Neural cell (in vitro differentiated cells): ENCODE data around the gene SURF2. TPM values are rescaled to one million over a fixed set of nuclear protein-coding genes. Genes with fewer than 3 reads are reported as not detected.

ENCODE experiments used
- H2AFZ ChIP-seq: fragments of 200-600, 300-800 bp; sonication (generic), shearing (Covaris generic); 2 replicates; pipeline ENCODE4 v1.6.0; 2014; ENCODE audit warnings: low read depth, mild to moderate bottlenecking, antibody characterized with exemption, low read length, moderate library complexity
- H3F3A ChIP-seq: fragments of 200-600 bp; shearing (Covaris generic); 2 replicates; pipeline ENCODE4 v1.6.1; 2016; ENCODE audit warnings: mild to moderate bottlenecking, moderate library complexity, mixed read lengths, antibody characterized with exemption, low read length; ENCODE audit not compliant: insufficient read depth, poor library complexity, severe bottlenecking
- H3K27ac ChIP-seq: fragments of 200-600, 300-800 bp; sonication (generic), shearing (Covaris generic); 2 replicates; pipeline ENCODE4 v1.5.1; 2014; ENCODE audit warnings: mild to moderate bottlenecking, low read length, moderate library complexity
- H3K27me3 ChIP-seq: fragments of 300-800, 200-600 bp; sonication (generic), shearing (Covaris generic); 2 replicates; pipeline ENCODE4 v1.6.0; 2014; ENCODE audit warnings: mild to moderate bottlenecking, low read depth, low read length, moderate library complexity; ENCODE audit not compliant: insufficient read depth
- H3K36me3 ChIP-seq: fragments of 300-800, 200-600 bp; sonication (generic), shearing (Covaris generic); 2 replicates; pipeline ENCODE4 v1.5.1; 2014; ENCODE audit warnings: mild to moderate bottlenecking, antibody characterized with exemption, low read length, moderate library complexity; ENCODE audit not compliant: insufficient read depth
- H3K4me2 ChIP-seq: fragments of 300-800, 200-600 bp; sonication (generic), shearing (Covaris generic); 2 replicates; pipeline ENCODE4 v1.6.0; 2014; ENCODE audit warnings: mild to moderate bottlenecking, low read length
- H3K4me3 ChIP-seq: fragments of 300-800, 200-600 bp; sonication (generic), shearing (Covaris generic); 2 replicates; pipeline ENCODE4 v1.5.1; 2014; ENCODE audit warnings: mild to moderate bottlenecking, low read length, moderate library complexity
- H3K79me2 ChIP-seq: fragments of 200-600 bp; shearing (Covaris generic); replicated peaks from 2 replicates; pipeline ENCODE4 v1.6.0; 2014; ENCODE audit warnings: mild to moderate bottlenecking, low read length, moderate library complexity; ENCODE audit not compliant: insufficient read depth
- H3K9ac ChIP-seq: fragments of 300-800, 200-600 bp; sonication (generic), shearing (Covaris generic); 2 replicates; pipeline ENCODE4 v1.6.1; 2016; ENCODE audit warnings: mild to moderate bottlenecking, low read length, mixed read lengths
- H3K9me2 ChIP-seq: fragments of 200-600 bp; shearing (Covaris generic); 2 replicates; pipeline ENCODE4 v1.6.1; 2016; ENCODE audit warnings: mild to moderate bottlenecking, low read length, mixed read lengths; ENCODE audit not compliant: insufficient read depth
- H3K9me3 ChIP-seq: fragments of 200-600, 300-800 bp; sonication (generic), shearing (Covaris generic); 2 replicates; pipeline ENCODE4 v1.6.1; 2016; ENCODE audit warnings: mild to moderate bottlenecking, mixed run types, low read length, moderate library complexity, mixed read lengths
- H4K20me1 ChIP-seq: fragments of 200-600 bp; shearing (Covaris generic); 2 replicates; pipeline ENCODE4 v1.6.1; 2016; ENCODE audit warnings: mild to moderate bottlenecking, mixed run types; ENCODE audit not compliant: insufficient read depth
- EP300 ChIP-seq: fragments of 450-650 bp; conservative IDR thresholded peaks from 2 replicates; pipeline ENCODE4 v1.6.1; 2014; ENCODE audit warnings: antibody characterized with exemption, mild to moderate bottlenecking, moderate library complexity; ENCODE audit not compliant: poor library complexity, severe bottlenecking
- EZH2 ChIP-seq: fragments of 200-600, 300-800 bp; shearing (Covaris generic), sonication (generic); IDR thresholded peaks from 2 replicates; pipeline ENCODE4 v1.6.1; 2014; ENCODE audit warnings: antibody characterized with exemption, low read length, borderline replicate concordance, mild to moderate bottlenecking; ENCODE audit not compliant: insufficient read depth, poor library complexity, severe bottlenecking
- MXI1 ChIP-seq: fragments of 450-650 bp; conservative IDR thresholded peaks from 2 replicates; pipeline ENCODE4 v1.6.1; 2014; ENCODE audit warnings: antibody characterized with exemption, mild to moderate bottlenecking; ENCODE audit not compliant: poor library complexity, severe bottlenecking
- POLR2AphosphoS5 ChIP-seq: IDR thresholded peaks from 2 replicates; pipeline ENCODE4 v1.6.1; 2012
- RAD21 ChIP-seq: fragments of 450-650 bp; conservative IDR thresholded peaks from 2 replicates; pipeline ENCODE4 v1.6.1; 2014; ENCODE audit warnings: antibody characterized with exemption, mild to moderate bottlenecking, moderate library complexity
- SMC3 ChIP-seq: fragments of 450-650 bp; conservative IDR thresholded peaks from 2 replicates; pipeline ENCODE4 v1.6.1; 2014; ENCODE audit warnings: antibody characterized with exemption, mild to moderate bottlenecking, moderate library complexity; ENCODE audit not compliant: poor library complexity
- TAF1 ChIP-seq: IDR thresholded peaks from 2 replicates; pipeline ENCODE4 v1.6.1; 2012; ENCODE audit warnings: low read depth
- polyA plus RNA-seq: library from polyadenylated mRNA; depleted of rRNA; stranded (reverse); fragments of >200 nt; gene quantifications from 2 replicates; pipeline ENCODE4 v1.2.3, GENCODE V29; 2014
- TF ChIP-seq, protein P1 (sequence below): IDR thresholded peaks from 2 replicates; pipeline ENCODE4 v1.6.1; 2012; ENCODE audit warnings: borderline replicate concordance
- TF ChIP-seq, protein P2 (sequence below): fragments of 450-650 bp; IDR thresholded peaks from 2 replicates; pipeline ENCODE4 v1.5.1; 2014; ENCODE audit warnings: antibody characterized with exemption, mild to moderate bottlenecking, moderate library complexity; ENCODE audit not compliant: poor library complexity, severe bottlenecking

SURF2 gene
- polyA plus RNA-seq, 1 donor from 2014 or later: 36.4 TPM

DNA sequence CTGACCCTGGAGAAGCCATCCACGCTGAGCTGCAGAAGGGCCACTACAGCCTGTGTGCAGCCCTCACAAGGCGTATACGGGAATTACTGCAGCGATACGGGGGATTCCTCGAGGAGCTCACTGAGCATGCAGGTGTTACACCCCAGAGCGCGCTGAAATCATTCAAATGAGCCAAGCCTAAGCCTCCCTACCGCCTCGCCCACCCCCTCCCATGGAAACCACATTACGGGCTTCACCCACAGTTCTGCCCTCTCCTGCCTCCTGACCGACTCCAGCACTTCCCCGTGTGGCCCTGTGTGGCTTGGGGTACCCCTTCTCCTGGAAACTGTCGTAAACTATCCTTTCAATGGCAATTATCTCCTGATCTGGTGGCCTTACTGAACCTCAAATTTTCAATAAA is 33.6 kb upstream of the SURF2 start:
- Histone ChIP-seq H3K27ac (no peak overlapping the region), H3K9me3 (no peaks in the 10 kb centered on the region), H3F3A (no peaks in the 10 kb centered on the region), H3K36me3 (no peaks in the 10 kb centered on the region), H3K4me2 (no peak overlapping the region), H2AFZ (no peak overlapping the region), H3K9ac (no peak overlapping the region), H3K27me3 (no peaks in the 10 kb centered on the region), H3K79me2 (no peaks in the 10 kb centered on the region), H3K9me2 (no peaks in the 10 kb centered on the region), H4K20me1 (no peaks in the 10 kb centered on the region), H3K4me3 (no peak overlapping the region)
- TF ChIP-seq, protein P1, sequence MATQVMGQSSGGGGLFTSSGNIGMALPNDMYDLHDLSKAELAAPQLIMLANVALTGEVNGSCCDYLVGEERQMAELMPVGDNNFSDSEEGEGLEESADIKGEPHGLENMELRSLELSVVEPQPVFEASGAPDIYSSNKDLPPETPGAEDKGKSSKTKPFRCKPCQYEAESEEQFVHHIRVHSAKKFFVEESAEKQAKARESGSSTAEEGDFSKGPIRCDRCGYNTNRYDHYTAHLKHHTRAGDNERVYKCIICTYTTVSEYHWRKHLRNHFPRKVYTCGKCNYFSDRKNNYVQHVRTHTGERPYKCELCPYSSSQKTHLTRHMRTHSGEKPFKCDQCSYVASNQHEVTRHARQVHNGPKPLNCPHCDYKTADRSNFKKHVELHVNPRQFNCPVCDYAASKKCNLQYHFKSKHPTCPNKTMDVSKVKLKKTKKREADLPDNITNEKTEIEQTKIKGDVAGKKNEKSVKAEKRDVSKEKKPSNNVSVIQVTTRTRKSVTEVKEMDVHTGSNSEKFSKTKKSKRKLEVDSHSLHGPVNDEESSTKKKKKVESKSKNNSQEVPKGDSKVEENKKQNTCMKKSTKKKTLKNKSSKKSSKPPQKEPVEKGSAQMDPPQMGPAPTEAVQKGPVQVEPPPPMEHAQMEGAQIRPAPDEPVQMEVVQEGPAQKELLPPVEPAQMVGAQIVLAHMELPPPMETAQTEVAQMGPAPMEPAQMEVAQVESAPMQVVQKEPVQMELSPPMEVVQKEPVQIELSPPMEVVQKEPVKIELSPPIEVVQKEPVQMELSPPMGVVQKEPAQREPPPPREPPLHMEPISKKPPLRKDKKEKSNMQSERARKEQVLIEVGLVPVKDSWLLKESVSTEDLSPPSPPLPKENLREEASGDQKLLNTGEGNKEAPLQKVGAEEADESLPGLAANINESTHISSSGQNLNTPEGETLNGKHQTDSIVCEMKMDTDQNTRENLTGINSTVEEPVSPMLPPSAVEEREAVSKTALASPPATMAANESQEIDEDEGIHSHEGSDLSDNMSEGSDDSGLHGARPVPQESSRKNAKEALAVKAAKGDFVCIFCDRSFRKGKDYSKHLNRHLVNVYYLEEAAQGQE: no peak
- no peak for TF ChIP-seq EZH2
- no peak for TF ChIP-seq TAF1
- TF ChIP-seq EP300: no peak
- TF ChIP-seq POLR2AphosphoS5: no peak
- TF ChIP-seq RAD21: no peak
- no peak for TF ChIP-seq MXI1
- TF ChIP-seq, protein P2, sequence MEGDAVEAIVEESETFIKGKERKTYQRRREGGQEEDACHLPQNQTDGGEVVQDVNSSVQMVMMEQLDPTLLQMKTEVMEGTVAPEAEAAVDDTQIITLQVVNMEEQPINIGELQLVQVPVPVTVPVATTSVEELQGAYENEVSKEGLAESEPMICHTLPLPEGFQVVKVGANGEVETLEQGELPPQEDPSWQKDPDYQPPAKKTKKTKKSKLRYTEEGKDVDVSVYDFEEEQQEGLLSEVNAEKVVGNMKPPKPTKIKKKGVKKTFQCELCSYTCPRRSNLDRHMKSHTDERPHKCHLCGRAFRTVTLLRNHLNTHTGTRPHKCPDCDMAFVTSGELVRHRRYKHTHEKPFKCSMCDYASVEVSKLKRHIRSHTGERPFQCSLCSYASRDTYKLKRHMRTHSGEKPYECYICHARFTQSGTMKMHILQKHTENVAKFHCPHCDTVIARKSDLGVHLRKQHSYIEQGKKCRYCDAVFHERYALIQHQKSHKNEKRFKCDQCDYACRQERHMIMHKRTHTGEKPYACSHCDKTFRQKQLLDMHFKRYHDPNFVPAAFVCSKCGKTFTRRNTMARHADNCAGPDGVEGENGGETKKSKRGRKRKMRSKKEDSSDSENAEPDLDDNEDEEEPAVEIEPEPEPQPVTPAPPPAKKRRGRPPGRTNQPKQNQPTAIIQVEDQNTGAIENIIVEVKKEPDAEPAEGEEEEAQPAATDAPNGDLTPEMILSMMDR: no peak

DNA sequence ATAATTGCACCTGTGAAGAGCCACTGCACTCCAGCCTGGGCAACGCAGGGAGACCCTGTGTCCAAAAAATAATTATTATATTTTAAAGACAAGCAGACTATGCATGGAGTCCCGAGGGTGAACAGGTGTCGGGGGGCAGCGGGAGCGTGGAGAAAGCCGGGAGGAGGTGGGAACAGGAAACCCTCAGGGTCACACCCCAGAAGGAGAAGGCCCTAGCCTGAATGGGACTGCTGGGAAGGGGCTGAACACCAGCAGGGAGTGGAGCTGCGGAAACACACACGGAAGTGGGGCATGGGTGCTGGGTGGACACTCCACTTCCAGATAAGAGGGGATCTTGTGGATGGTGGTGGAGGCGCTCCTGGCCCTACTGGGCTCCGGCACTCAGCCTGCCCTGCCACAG is 33.1 kb upstream of the SURF2 start:
- TF ChIP-seq, protein P2: no peak
- no peak for TF ChIP-seq RAD21
- no peak for TF ChIP-seq SMC3
- TF ChIP-seq MXI1: no peak
- TF ChIP-seq EP300: no peak
- TF ChIP-seq, protein P1: no peak
- TF ChIP-seq POLR2AphosphoS5: no peak
- TF ChIP-seq EZH2: no peak
- no peak for TF ChIP-seq TAF1
- H3K4me3 ChIP-seq: no peak overlapping the region

More for the DNA sequence above, 33.1 kb upstream of the SURF2 start:
- no peaks in the 10 kb centered on the region for H3K36me3 ChIP-seq
- no peaks in the 10 kb centered on the region for H4K20me1 ChIP-seq
- no peaks in the 10 kb centered on the region for H3K9me3 ChIP-seq
- H3K27ac ChIP-seq: no peak overlapping the region
- no peak overlapping the region for H2AFZ ChIP-seq
- H3K79me2 ChIP-seq: no peaks in the 10 kb centered on the region
- no peaks in the 10 kb centered on the region for H3K9me2 ChIP-seq
- H3K27me3 ChIP-seq: no peaks in the 10 kb centered on the region
- H3F3A ChIP-seq: no peaks in the 10 kb centered on the region
- H3K4me2 ChIP-seq: no peak overlapping the region
- no peak overlapping the region for H3K9ac ChIP-seq
